ENCODE results near the gene DHRS3. TPM values are rescaled to one million over a fixed set of nuclear protein-coding genes. Genes with fewer than 3 reads are reported as not detected.

Gene DHRS3
- total RNA-seq, 1 experiment from 2014 or later, result 37.7 TPM

GRCh38 chr1:12654004-12654567, 36.1 kb upstream of the DHRS3 start:
- TF ChIP-seq PRDM15 (CRISPR knock-in tag; IDR thresholded peaks at IDR 0.05) (no peak), ZBTB43 (CRISPR knock-in tag; IDR thresholded peaks at IDR 0.05) (no peak), PRRX2 (CRISPR knock-in tag; IDR thresholded peaks at IDR 0.05) (no peak)
- Mint-ChIP-seq H3K4me3 (no peak overlapping the region), H3K4me1 (peaks cover 11% of the 10 kb centered on the region), H3K27ac (no peak overlapping the region), H3K27me3 (ENCODE audit: low read depth) (peaks cover 16% of the 10 kb centered on the region), H3K36me3 (peaks cover 12% of the 10 kb centered on the region; the same call in 1 of the 2 replicates), H3K9me3 (peaks cover 33% of the 10 kb centered on the region)
- POLR2A ChIA-PET, result no interaction called here
- CTCF ChIA-PET, result no interaction called here
- ATAC-seq (0 out of 2 replicates have a peak, but pooled peaks have one; percentile 28), DNase-seq (ENCODE audit: low spot score) (no peak)

- CTCF ChIA-PET, result interaction anchor here (1.0 to 2.3 kb wide), 3 partner anchors 9 to 20 kb away, joined by 4 to 13 read pairs (median 7); no protein-coding TSS in a partner anchor
- Mint-ChIP-seq H3K4me3 (no peak overlapping the region), H3K4me1 (peaks cover 4% of the 10 kb centered on the region; the same call in 1 of the 2 replicates), H3K27ac (no peak overlapping the region), H3K27me3 (ENCODE audit: low read depth) (no peaks in the 10 kb centered on the region; the same call in 1 of the 2 replicates), H3K36me3 (peaks cover 6% of the 10 kb centered on the region; the same call in 1 of the 2 replicates), H3K9me3 (peaks cover 25% of the 10 kb centered on the region)
- no peak for DNase-seq (ENCODE audit: low spot score)
- POLR2A ChIA-PET, result no interaction called here
- ATAC-seq, result no peak
- TF ChIP-seq USF2 (CRISPR knock-in tag; IDR thresholded peaks at IDR 0.05) (no peak), HMGXB4 (CRISPR knock-in tag; IDR thresholded peaks at IDR 0.05) (no peak), ATF6 (CRISPR knock-in tag; IDR thresholded peaks at IDR 0.05) (no peak), PRRX2 (CRISPR knock-in tag; IDR thresholded peaks at IDR 0.05) (no peak), ZNF219 (CRISPR knock-in tag; IDR thresholded peaks at IDR 0.05; ENCODE audit: borderline replicate concordance) (no peak), E2F1 (CRISPR knock-in tag; IDR thresholded peaks at IDR 0.05) (no peak), MLX (CRISPR knock-in tag; IDR thresholded peaks at IDR 0.05) (no peak), CDX4 (CRISPR knock-in tag; IDR thresholded peaks at IDR 0.05; ENCODE audit: borderline replicate concordance) (no peak), ZNF263 (CRISPR knock-in tag; IDR thresholded peaks at IDR 0.05; ENCODE audit: low read depth) (no peak), GRHL2 (CRISPR knock-in tag; IDR thresholded peaks at IDR 0.05; ENCODE audit: insufficient replicate concordance, severe bottlenecking) (no peak), FOXP1 (CRISPR knock-in tag; IDR thresholded peaks at IDR 0.05; ENCODE audit: borderline replicate concordance) (no peak), FOXJ3 (CRISPR knock-in tag; IDR thresholded peaks at IDR 0.05; ENCODE audit: borderline replicate concordance) (no peak), JAZF1 (CRISPR knock-in tag; IDR thresholded peaks at IDR 0.05) (no peak), MAX (CRISPR knock-in tag; IDR thresholded peaks at IDR 0.05) (no peak), RELA (CRISPR knock-in tag; IDR thresholded peaks at IDR 0.05; ENCODE audit: borderline replicate concordance) (no peak), NFE2L1 (CRISPR knock-in tag; IDR thresholded peaks at IDR 0.05) (no peak)
Observed at GRCh38 chr1:12649971-12650421, 32.0 kb upstream of the DHRS3 start.

Data from WTC11 (cell line).